ENCODE measurements around the gene KCNQ5.
"Not testable (repeated sequence)": the region's sequence is repeated elsewhere in the genome, so short reads cannot be mapped to it uniquely, and the experiment has no call there.

KCNQ5 gene

GRCh38 chr6:72861935-72862432, 240.1 kb downstream of the KCNQ5 start:
- peak; percentile 24 for ATAC-seq
- H3K9me3 Mint-ChIP-seq, result no peaks in the 10 kb centered on the region

GRCh38 chr6:72863131-72863530, 241.3 kb downstream of the KCNQ5 start:
- DNase-seq (no peak), ATAC-seq (no peak)
- Mint-ChIP-seq H3K4me1 (peaks cover 7% of the 10 kb centered on the region), H3K9me3 (no peaks in the 10 kb centered on the region), H3K4me3 (no peak overlapping the region), H3K36me3 (ENCODE audit: low read depth) (no peaks in the 10 kb centered on the region), H3K27ac (no peak overlapping the region), H3K27me3 (no peaks in the 10 kb centered on the region)

More at GRCh38 chr6:72861935-72862432, 240.1 kb downstream of the KCNQ5 start:
- Mint-ChIP-seq H3K27me3 (no peaks in the 10 kb centered on the region), H3K4me3 (no peak overlapping the region), H3K4me1 (peaks cover 7% of the 10 kb centered on the region), H3K27ac (peak overlapping the region; percentile 4), H3K36me3 (ENCODE audit: low read depth) (no peaks in the 10 kb centered on the region)
- DNase-seq, result no peak

GRCh38 chr6:72864236-72864635, 242.4 kb downstream of the KCNQ5 start:
- H3K4me3 Mint-ChIP-seq, result no peak overlapping the region
- H3K4me1 Mint-ChIP-seq, result peaks cover 7% of the 10 kb centered on the region
- H3K27me3 Mint-ChIP-seq, result no peaks in the 10 kb centered on the region
- ATAC-seq (no peak), DNase-seq (no peak)
- H3K27ac Mint-ChIP-seq, result no peak overlapping the region
- H3K36me3 Mint-ChIP-seq (ENCODE audit: low read depth), result no peaks in the 10 kb centered on the region
- H3K9me3 Mint-ChIP-seq, result no peaks in the 10 kb centered on the region

GRCh38 chr6:72864799-72865198, 242.9 kb downstream of the KCNQ5 start:
- ATAC-seq (no peak), DNase-seq (no peak)
- no peaks in the 10 kb centered on the region for H3K9me3 Mint-ChIP-seq
- H3K4me3 Mint-ChIP-seq, result no peak overlapping the region
- no peaks in the 10 kb centered on the region for H3K36me3 Mint-ChIP-seq (ENCODE audit: low read depth)
- peaks cover 7% of the 10 kb centered on the region for H3K4me1 Mint-ChIP-seq
- H3K27me3 Mint-ChIP-seq, result no peaks in the 10 kb centered on the region
- no peak overlapping the region for H3K27ac Mint-ChIP-seq

GRCh38 chr6:72865467-72865866, 243.6 kb downstream of the KCNQ5 start:
- ATAC-seq (no peak), DNase-seq (no peak)
- Mint-ChIP-seq H3K9me3 (no peaks in the 10 kb centered on the region), H3K36me3 (ENCODE audit: low read depth) (no peaks in the 10 kb centered on the region), H3K27me3 (no peaks in the 10 kb centered on the region), H3K4me3 (no peak overlapping the region), H3K27ac (no peak overlapping the region), H3K4me1 (peaks cover 7% of the 10 kb centered on the region)

GRCh38 chr6:72869621-72870020, 247.8 kb downstream of the KCNQ5 start:
- no peaks in the 10 kb centered on the region for H3K27me3 Mint-ChIP-seq
- no peak for DNase-seq

GRCh38 chr6:72873433-72873832, 251.6 kb downstream of the KCNQ5 start:
- H3K27ac Mint-ChIP-seq, result no peak overlapping the region
- no peak for ATAC-seq
- no peak for DNase-seq
- H3K9me3 Mint-ChIP-seq, result no peaks in the 10 kb centered on the region
- H3K36me3 Mint-ChIP-seq (ENCODE audit: low read depth), result peaks cover 2% of the 10 kb centered on the region
- no peaks in the 10 kb centered on the region for H3K27me3 Mint-ChIP-seq
- no peaks in the 10 kb centered on the region for H3K4me1 Mint-ChIP-seq
- H3K4me3 Mint-ChIP-seq, result no peak overlapping the region

More at GRCh38 chr6:72869621-72870020, 247.8 kb downstream of the KCNQ5 start:
- Mint-ChIP-seq H3K27ac (no peak overlapping the region), H3K9me3 (no peaks in the 10 kb centered on the region), H3K4me1 (no peaks in the 10 kb centered on the region), H3K36me3 (ENCODE audit: low read depth) (no peaks in the 10 kb centered on the region), H3K4me3 (no peak overlapping the region)
- ATAC-seq, result no peak

- ATAC-seq (no peak), DNase-seq (no peak)
- H3K36me3 Mint-ChIP-seq (ENCODE audit: low read depth), result peaks cover 2% of the 10 kb centered on the region
- H3K4me3 Mint-ChIP-seq, result no peak overlapping the region
- no peaks in the 10 kb centered on the region for H3K4me1 Mint-ChIP-seq
- H3K9me3 Mint-ChIP-seq, result no peaks in the 10 kb centered on the region
- no peaks in the 10 kb centered on the region for H3K27me3 Mint-ChIP-seq
- no peak overlapping the region for H3K27ac Mint-ChIP-seq
These were observed 254.4 kb downstream of the KCNQ5 start for GRCh38 chr6:72876256-72876655.

GRCh38 chr6:72886170-72886569, 264.3 kb downstream of the KCNQ5 start:
- H3K36me3 Mint-ChIP-seq (ENCODE audit: low read depth), result peaks cover 20% of the 10 kb centered on the region
- H3K27me3 Mint-ChIP-seq, result no peaks in the 10 kb centered on the region
- no peak for DNase-seq
- no peak overlapping the region for H3K27ac Mint-ChIP-seq
- no peak overlapping the region for H3K4me3 Mint-ChIP-seq
- no peaks in the 10 kb centered on the region for H3K4me1 Mint-ChIP-seq
- no peak for ATAC-seq
- peaks cover 18% of the 10 kb centered on the region for H3K9me3 Mint-ChIP-seq

GRCh38 chr6:72890233-72890632, 268.4 kb downstream of the KCNQ5 start:
- Mint-ChIP-seq H3K4me1 (no peaks in the 10 kb centered on the region), H3K27me3 (no peaks in the 10 kb centered on the region)

GRCh38 chr6:72890671-72891070, 268.8 kb downstream of the KCNQ5 start:
- no peak for DNase-seq
- Mint-ChIP-seq H3K4me3 (no peak overlapping the region), H3K27me3 (no peaks in the 10 kb centered on the region), H3K4me1 (no peaks in the 10 kb centered on the region), H3K9me3 (peaks cover 14% of the 10 kb centered on the region), H3K36me3 (ENCODE audit: low read depth) (peaks cover 16% of the 10 kb centered on the region), H3K27ac (no peak overlapping the region)
- ATAC-seq, result no peak

More at GRCh38 chr6:72890233-72890632, 268.4 kb downstream of the KCNQ5 start:
- H3K36me3 Mint-ChIP-seq (ENCODE audit: low read depth), result peaks cover 18% of the 10 kb centered on the region
- H3K27ac Mint-ChIP-seq, result no peak overlapping the region
- no peak overlapping the region for H3K4me3 Mint-ChIP-seq
- H3K9me3 Mint-ChIP-seq, result peaks cover 18% of the 10 kb centered on the region
- DNase-seq (no peak), ATAC-seq (peak; percentile 15)

- ATAC-seq (no peak), DNase-seq (no peak)
- Mint-ChIP-seq H3K4me1 (no peaks in the 10 kb centered on the region), H3K27me3 (no peaks in the 10 kb centered on the region), H3K9me3 (peaks cover 15% of the 10 kb centered on the region), H3K4me3 (no peak overlapping the region), H3K27ac (no peak overlapping the region), H3K36me3 (ENCODE audit: low read depth) (peaks cover 19% of the 10 kb centered on the region)
These were observed 271.0 kb downstream of the KCNQ5 start for GRCh38 chr6:72892901-72893300.

- ATAC-seq (no peak), DNase-seq (no peak)
- H3K36me3 Mint-ChIP-seq (ENCODE audit: low read depth), result peaks cover 29% of the 10 kb centered on the region
- no peaks in the 10 kb centered on the region for H3K4me1 Mint-ChIP-seq
- H3K9me3 Mint-ChIP-seq, result peaks cover 20% of the 10 kb centered on the region
- H3K27ac Mint-ChIP-seq, result no peak overlapping the region
- no peaks in the 10 kb centered on the region for H3K27me3 Mint-ChIP-seq
- H3K4me3 Mint-ChIP-seq, result no peak overlapping the region
These were observed 272.2 kb downstream of the KCNQ5 start for GRCh38 chr6:72894091-72894490.

GRCh38 chr6:72898313-72898712, 276.4 kb downstream of the KCNQ5 start:
- H3K27me3 Mint-ChIP-seq, H3K4me3 Mint-ChIP-seq: not testable (repeated sequence)

GRCh38 chr6:72905705-72906478, 284.0 kb downstream of the KCNQ5 start:
- Mint-ChIP-seq H3K27me3 (no peaks in the 10 kb centered on the region), H3K9me3 (peaks cover 4% of the 10 kb centered on the region), H3K4me3 (no peak overlapping the region), H3K36me3 (ENCODE audit: low read depth) (peaks cover 7% of the 10 kb centered on the region), H3K27ac (no peak overlapping the region), H3K4me1 (peaks cover 2% of the 10 kb centered on the region)
- no peak for ATAC-seq
- DNase-seq, result no peak

More at GRCh38 chr6:72898313-72898712, 276.4 kb downstream of the KCNQ5 start:
- ATAC-seq, H3K4me1 Mint-ChIP-seq, H3K27ac Mint-ChIP-seq, DNase-seq: not testable (repeated sequence)
- H3K36me3 Mint-ChIP-seq (ENCODE audit: low read depth), result peaks cover 44% of the 10 kb centered on the region
- peaks cover 27% of the 10 kb centered on the region for H3K9me3 Mint-ChIP-seq
